GM12891 (cell line): Measurements from ENCODE around the gene PTX4.

ENCODE experiments used
- POLR2A ChIP-seq: IDR thresholded peaks from 2 replicates; pipeline ENCODE4 v1.6.1; 2011; ENCODE audit warnings: low read depth, low read length, control low read depth
- POLR2AphosphoS5 ChIP-seq: IDR thresholded peaks from 2 replicates; pipeline ENCODE4 v1.6.1; 2011; ENCODE audit warnings: low read depth, low read length, control low read depth
- SPI1 ChIP-seq: IDR thresholded peaks from 2 replicates; pipeline ENCODE4 v1.6.1; 2011; ENCODE audit warnings: low read depth, low read length, control low read depth

DNA sequence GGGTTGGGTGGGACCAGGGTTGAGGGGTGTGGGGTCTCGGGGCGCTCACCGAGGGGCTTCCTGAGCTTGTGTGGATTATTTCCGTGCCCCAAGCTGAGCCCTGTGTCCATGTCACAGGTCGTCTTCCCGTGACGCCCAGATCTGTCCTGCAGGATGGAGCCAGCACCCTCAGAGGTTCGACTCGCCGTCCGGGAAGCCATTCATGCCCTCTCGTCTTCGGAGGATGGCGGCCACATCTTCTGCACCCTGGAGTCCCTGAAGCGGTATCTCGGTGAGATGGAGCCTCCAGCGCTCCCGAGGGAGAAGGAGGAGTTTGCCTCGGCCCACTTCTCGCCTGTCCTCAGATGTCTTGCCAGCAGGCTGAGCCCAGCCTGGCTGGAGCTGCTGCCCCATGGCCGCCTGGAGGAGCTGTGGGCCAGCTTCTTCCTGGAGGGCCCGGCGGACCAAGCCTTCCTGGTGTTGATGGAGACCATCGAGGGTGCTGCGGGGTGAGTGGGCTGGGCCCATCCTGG lies 5.4 kb upstream of the PTX4 start:
- TF ChIP-seq POLR2AphosphoS5: no peak
- no peak for TF ChIP-seq POLR2A
- no peak for TF ChIP-seq SPI1
